ENCODE data around the gene ZNF892. TPM values are rescaled to one million over a fixed set of nuclear protein-coding genes. Genes with fewer than 3 reads are reported as not detected.

ZNF892 gene
- 4.5 and 6.6 TPM in 2 replicates for total RNA-seq

DNA sequence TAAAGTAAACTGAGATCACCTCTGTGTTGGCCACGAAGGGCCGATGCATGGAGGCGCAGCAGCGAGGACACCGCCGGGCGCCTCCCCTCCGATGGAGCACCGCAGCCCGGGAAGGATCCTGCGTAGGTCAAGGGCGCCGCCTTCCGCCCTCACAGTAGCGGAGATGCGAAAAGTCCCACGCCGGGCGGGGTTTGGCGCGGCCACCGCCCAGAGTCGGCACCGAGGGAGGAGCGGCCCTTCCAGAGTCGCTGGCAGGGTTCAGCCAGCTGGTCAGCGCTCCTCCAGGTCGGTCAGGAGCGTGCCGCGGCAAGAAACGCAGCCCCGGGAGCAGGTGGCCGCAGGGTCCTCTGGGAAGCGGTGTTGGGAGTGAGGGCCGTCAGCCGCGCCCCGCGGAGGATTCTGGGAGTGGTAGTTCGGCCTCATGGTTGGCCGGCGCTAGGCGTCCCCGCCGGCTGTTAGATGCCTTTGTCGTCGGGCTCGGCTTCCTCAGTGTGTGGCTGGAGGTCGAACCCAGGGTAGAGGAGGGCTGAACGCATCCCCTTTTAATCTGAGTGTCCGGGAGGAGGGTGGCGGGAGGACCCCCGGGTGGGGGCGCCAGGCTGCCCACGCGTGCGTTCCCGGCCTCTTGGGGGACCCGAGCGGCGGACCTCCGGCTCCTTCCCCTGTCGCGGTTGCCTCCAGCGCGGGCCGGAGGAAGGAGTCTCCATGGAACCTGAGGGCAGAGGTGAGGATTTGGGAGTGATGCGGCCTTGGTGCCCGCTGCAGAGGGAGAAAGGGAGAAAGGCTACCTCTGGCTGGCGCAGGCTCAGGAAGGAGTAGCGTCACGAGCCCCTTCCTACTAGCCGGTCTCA, at the start of gene ZNF892:
Gene ZNF892 (plus strand): TSS at position 411 of the 851 bp plus-strand sequence. CDS start 295 bp downstream, at position 706.

GRCh38 chr2:95159690-95160449, 47.5 kb upstream of the ZNF892 start, which contains the start of gene ZNF514:
Gene ZNF514, minus strand, starts transcription at chr2:95159848. Its CDS starts 6,595 bp downstream, at chr2:95153253.

DNA sequence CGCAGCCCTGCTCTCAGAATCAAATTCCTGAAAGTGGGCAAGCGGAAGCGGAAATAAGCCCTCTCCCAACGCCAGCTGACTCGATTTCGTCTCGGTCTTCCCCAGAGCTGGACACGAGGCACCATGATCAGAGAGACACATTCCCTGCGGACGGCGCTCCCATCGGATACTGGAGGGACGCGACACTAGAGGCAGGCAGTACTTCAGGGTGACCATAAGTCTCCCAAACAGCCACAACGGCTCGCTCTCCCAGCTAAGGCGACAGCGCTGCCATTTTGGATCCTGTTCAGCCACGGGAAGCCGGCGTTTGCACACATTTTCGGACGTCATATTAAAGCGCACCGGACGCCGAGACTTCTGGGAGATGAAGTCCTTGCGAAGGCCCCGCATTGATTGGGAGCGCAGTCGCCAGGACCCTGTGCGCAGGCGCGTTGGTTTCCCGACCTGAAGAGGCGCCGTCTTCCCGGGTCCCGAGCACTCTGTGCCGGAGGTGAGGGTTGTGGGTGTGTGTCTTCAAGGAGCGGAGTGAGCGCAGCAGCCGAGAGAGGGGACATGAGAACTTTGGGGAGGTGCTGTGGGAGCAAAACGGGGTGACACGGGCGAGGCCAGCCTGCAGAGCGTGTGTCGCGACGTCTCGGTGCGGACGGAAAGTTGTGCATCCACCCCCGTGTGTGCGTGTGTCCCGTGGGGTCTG, 41.8 kb upstream of the ZNF892 start, which contains the start of gene ZNF2:
Gene ZNF2 (plus strand): TSS at position 439 of the 694 bp plus-strand sequence. CDS start 10,418 bp downstream, outside the sequence.

Other genes starting within 250 kb of the ZNF892 start
- not detected in 2 replicates for gene MAL, start 181.8 kb upstream of the ZNF892 start, total RNA-seq
- gene MRPS5, start 85.7 kb upstream of the ZNF892 start, total RNA-seq, result 54.9 and 65.4 TPM in 2 replicates
- gene ZNF514, start 47.7 kb upstream of the ZNF892 start, total RNA-seq, result 14.8 and 16.0 TPM in 2 replicates
- gene ZNF2, start 41.7 kb upstream of the ZNF892 start, total RNA-seq, result 6.3 and 9.0 TPM in 2 replicates
- 0.11 and 0.25 TPM in 2 replicates for gene PROM2, start 66.9 kb downstream of the ZNF892 start, total RNA-seq
- gene KCNIP3, start 89.8 kb downstream of the ZNF892 start, total RNA-seq, result 4.2 and 4.9 TPM in 2 replicates
- gene FAHD2A, start 195.2 kb downstream of the ZNF892 start, total RNA-seq, result 44.3 and 52.2 TPM in 2 replicates